H1 (cell line): ENCODE data around the gene RAB3C. TPM values are rescaled to one million over a fixed set of nuclear protein-coding genes. Genes with fewer than 3 reads are reported as not detected.

Experiments used
- CTCF ChIA-PET: fragments of 300-600 bp; sonication (Branson Sonifier 250); formaldehyde crosslinking; loops from one replicate; lab custom pipeline; 2021; ENCODE audit not compliant: partially characterized antibody; lab: Charles Lee
- POLR2A ChIA-PET: fragments of 300-600 bp; sonication (Branson Sonifier 250); formaldehyde crosslinking; loops from one replicate; lab custom pipeline; 2021; ENCODE audit warnings: inconsistent platforms; ENCODE audit not compliant: partially characterized antibody; lab: Charles Lee
- DNase-seq, 2 experiments: peaks; one replicate each; pipeline versions ENCODE4 v3.0.0 to v3.0.0-alpha.2; 2010 to 2022; ENCODE audit warnings: low spot score in 2 of 2, low read depth in 1 of 2, mixed read lengths in 1 of 2
- FAIRE-seq: peaks from 2 replicates; lab custom pipeline; 2011; peaks lifted over from hg19 to GRCh38; lab: Jason Lieb, UNC
- H2AFZ ChIP-seq: 2 replicates; pipeline ENCODE4 v1.8.1; 2012; ENCODE audit warnings: low read length, inconsistent platforms
- H2AK5ac ChIP-seq: 2 replicates; pipeline ENCODE4 v1.6.1; 2013; ENCODE audit warnings: low read depth, low read length
- H2BK120ac ChIP-seq: replicated peaks from 2 replicates; pipeline ENCODE3; 2013; ENCODE audit warnings: low read depth, low read length, inconsistent platforms
- H2BK12ac ChIP-seq: 2 replicates; pipeline ENCODE4 v1.6.1; 2013; ENCODE audit warnings: low read depth, low read length
- H2BK15ac ChIP-seq: 2 replicates; pipeline ENCODE4 v1.6.1; 2013; ENCODE audit warnings: low read length
- H2BK20ac ChIP-seq: 2 replicates; pipeline ENCODE4 v1.6.1; 2013; ENCODE audit warnings: low read length
- H2BK5ac ChIP-seq: 2 replicates; pipeline ENCODE4 v1.6.1; 2013; ENCODE audit warnings: low read depth, low read length
- H3K14ac ChIP-seq: 2 replicates; pipeline ENCODE4 v1.6.1; 2013; ENCODE audit warnings: inconsistent platforms; ENCODE audit not compliant: insufficient read length
- H3K18ac ChIP-seq: 2 replicates; pipeline ENCODE4 v1.6.1; 2013; ENCODE audit warnings: low read length; ENCODE audit errors: extremely low read depth
- H3K23ac ChIP-seq: 2 replicates; pipeline ENCODE4 v1.6.1; 2013; ENCODE audit warnings: inconsistent platforms; ENCODE audit not compliant: insufficient read length
- H3K23me2 ChIP-seq: 2 replicates; pipeline ENCODE4 v1.6.1; 2013; ENCODE audit warnings: low read depth, low read length
- H3K27ac ChIP-seq: 2 replicates; pipeline ENCODE4 v1.6.1; 2011; ENCODE audit warnings: low read depth, low read length, inconsistent platforms
- H3K27me3 ChIP-seq, 4 experiments: replicated peaks in 1 of 4; 1 replicate in 1 of 4; 2 replicates in 3 of 4; pipeline versions ENCODE4 v1.6.1 to v1.8.1; 2011 to 2013; ENCODE audit warnings: low read length in 3 of 4, mild to moderate bottlenecking in 3 of 4, inconsistent platforms in 2 of 4, mixed read lengths in 2 of 4, moderate library complexity in 1 of 4; ENCODE audit not compliant: control insufficient read depth in 3 of 4, insufficient read depth in 3 of 4; ENCODE audit errors: extremely low read depth in 1 of 4
- H3K36me3 ChIP-seq, 4 experiments: 2 replicates each; pipeline versions ENCODE4 v1.6.1 to v1.8.1; 2011 to 2013; ENCODE audit warnings: mild to moderate bottlenecking in 4 of 4, low read length in 3 of 4, moderate library complexity in 2 of 4, control low read depth in 1 of 4, inconsistent platforms in 1 of 4; ENCODE audit not compliant: insufficient read depth in 4 of 4, control insufficient read depth in 2 of 4
- H3K4ac ChIP-seq: replicated peaks from 2 replicates; pipeline ENCODE3; 2013; ENCODE audit warnings: low read length, low read depth, mixed read lengths, inconsistent platforms; ENCODE audit not compliant: insufficient read length
- H3K4me1 ChIP-seq, 4 experiments: replicated peaks in 1 of 4; 1 replicate in 1 of 4; 2 replicates in 3 of 4; pipeline versions ENCODE4 v1.6.1 to v1.8.1; 2011 to 2013; ENCODE audit warnings: low read length in 3 of 4, inconsistent platforms in 2 of 4, mixed read lengths in 1 of 4; ENCODE audit not compliant: insufficient read depth in 4 of 4, control insufficient read depth in 3 of 4
- H3K4me2 ChIP-seq, 2 experiments: 2 replicates each; pipeline versions ENCODE4 v1.6.1 to v1.8.1; 2011 to 2013; ENCODE audit warnings: low read depth in 2 of 2, low read length in 2 of 2, control low read depth in 1 of 2, inconsistent platforms in 1 of 2, mild to moderate bottlenecking in 1 of 2; ENCODE audit not compliant: insufficient read depth in 1 of 2
- H3K4me3 ChIP-seq, 4 experiments: fragments of 200-600, 300-600 bp in 1 of 4; sonication (generic), shearing (Covaris generic), sonication (Bioruptor Twin) in 1 of 4; 2 replicates each; pipeline versions ENCODE4 v1.5.1 to v1.8.1; 2011 to 2016; ENCODE audit warnings: low read length in 4 of 4, low read depth in 3 of 4, control low read depth in 2 of 4, inconsistent platforms in 2 of 4, mild to moderate bottlenecking in 2 of 4, mixed read lengths in 1 of 4, moderate library complexity in 1 of 4; ENCODE audit not compliant: insufficient read depth in 2 of 4; ENCODE audit errors: extremely low read depth in 1 of 4
- H3K56ac ChIP-seq: replicated peaks from 2 replicates; pipeline ENCODE3; 2013; ENCODE audit warnings: low read depth, mild to moderate bottlenecking, mixed read lengths, low read length, inconsistent platforms; ENCODE audit not compliant: insufficient read length
- H3K79me1 ChIP-seq: 2 replicates; pipeline ENCODE4 v1.6.1; 2013; ENCODE audit warnings: low read depth, low read length, control low read depth
- H3K79me2 ChIP-seq, 2 experiments: 2 replicates each; pipeline versions ENCODE4 v1.6.1 to v1.8.1; 2012 to 2013; ENCODE audit warnings: low read length in 2 of 2, mild to moderate bottlenecking in 2 of 2, inconsistent platforms in 1 of 2; ENCODE audit not compliant: insufficient read depth in 2 of 2, control insufficient read depth in 1 of 2
- H3K9ac ChIP-seq, 4 experiments: replicated peaks in 1 of 4; 1 replicate in 1 of 4; 2 replicates in 3 of 4; pipeline versions ENCODE4 v1.6.1 to v1.8.1; 2011 to 2013; ENCODE audit warnings: low read depth in 3 of 4, low read length in 3 of 4, control low read depth in 2 of 4, mild to moderate bottlenecking in 2 of 4, moderate library complexity in 2 of 4, inconsistent platforms in 1 of 4; ENCODE audit errors: extremely low read depth in 1 of 4
- H3K9me3 ChIP-seq, 2 experiments: 2 replicates each; pipeline versions ENCODE4 v1.6.1 to v1.8.1; 2012 to 2013; ENCODE audit warnings: mild to moderate bottlenecking in 2 of 2, moderate library complexity in 2 of 2, control low read depth in 1 of 2, inconsistent platforms in 1 of 2, low read depth in 1 of 2, low read length in 1 of 2, mixed read lengths in 1 of 2; ENCODE audit not compliant: insufficient read depth in 2 of 2
- H4K20me1 ChIP-seq, 2 experiments: replicated peaks in 1 of 2; 2 replicates each; pipeline versions ENCODE3 to v1.8.1; 2011 to 2013; ENCODE audit warnings: inconsistent platforms in 2 of 2, low read length in 2 of 2, mild to moderate bottlenecking in 1 of 2; ENCODE audit not compliant: insufficient read depth in 2 of 2, control insufficient read depth in 1 of 2
- H4K5ac ChIP-seq: 2 replicates; pipeline ENCODE4 v1.6.1; 2013; ENCODE audit warnings: low read length, low read depth, mixed read lengths, inconsistent platforms; ENCODE audit not compliant: insufficient read length
- H4K8ac ChIP-seq: 2 replicates; pipeline ENCODE4 v1.8.0; 2013; ENCODE audit warnings: mild to moderate bottlenecking, moderate library complexity, low read length, inconsistent platforms; ENCODE audit not compliant: insufficient read depth; ENCODE audit errors: extremely low read depth
- H4K91ac ChIP-seq: replicated peaks from 2 replicates; pipeline ENCODE3; 2013; ENCODE audit warnings: low read length, mixed read lengths, inconsistent platforms; ENCODE audit not compliant: insufficient read length
- GABPA ChIP-seq: IDR thresholded peaks from 2 replicates; pipeline ENCODE4 v1.6.1; 2011; ENCODE audit warnings: mild to moderate bottlenecking, low read length, moderate library complexity, borderline replicate concordance; ENCODE audit not compliant: insufficient read depth
- MAFK ChIP-seq: IDR thresholded peaks from 2 replicates; pipeline ENCODE4 v1.6.1; 2012; ENCODE audit warnings: low read depth, mild to moderate bottlenecking, improper control_type of control experiment, low read length
- RBBP5 ChIP-seq: IDR thresholded peaks from 2 replicates; pipeline ENCODE4 v1.7.1; 2012; ENCODE audit warnings: low read depth, mild to moderate bottlenecking, inconsistent platforms, low read length, moderate library complexity, borderline replicate concordance
- SIX5 ChIP-seq: IDR thresholded peaks from 2 replicates; pipeline ENCODE4 v1.6.1; 2011; ENCODE audit warnings: mild to moderate bottlenecking, low read depth, low read length
- WGBS, 2 experiments: shearing (Covaris generic) in 1 of 2; methylation state at CpG; one replicate each; pipeline versions ENCODE4 v1.1.6 to v1.1.7; 2013 to 2015; ENCODE audit warnings: low lambda C conversion rate in 2 of 2, mixed read lengths in 2 of 2, inconsistent platforms in 1 of 2, low coverage in 1 of 2, missing lambda C conversion rate in 1 of 2; ENCODE audit not compliant: insufficient replicate concordance in 2 of 2, insufficient coverage in 1 of 2, insufficient read length in 1 of 2; ENCODE audit errors: extremely low coverage in 1 of 2, missing lambda C conversion rate in 1 of 2; 5-methylcytosine and 5-hydroxymethylcytosine counted together
- polyA plus RNA-seq, 7 experiments: library from polyadenylated mRNA; depleted of rRNA in 3 of 7; stranded (reverse) in 5 of 7; unstranded in 2 of 7; fragments of >200 nt in 5 of 7; fragments of 200-250 nt in 2 of 7; gene quantifications; 1 replicate in 5 of 7; 2 replicates in 1 of 7; 4 replicates in 1 of 7; pipeline versions ENCODE4 v1.2.1 to v1.2.3, GENCODE V29; 2011 to 2013; ENCODE audit warnings: missing spikeins in 2 of 7, mixed read lengths in 2 of 7
- total RNA-seq: library from RNA; stranded (reverse); fragmentation: NEBNext Ultra II Directional; extraction: Animal tissue kit (Norgen Biotek cat#: 25700); gene quantifications from 2 replicates; pipeline ENCODE4 v1.2.1, GENCODE V29; 2021
- TF ChIP-seq, protein P1 (sequence below): IDR thresholded peaks from 2 replicates; pipeline ENCODE4 v1.6.1; 2012; ENCODE audit warnings: low read length, inconsistent platforms

RAB3C gene
- total and polyA plus RNA-seq, 2 of the 8 experiments (the other 6 are each of a cell fraction or from before 2014, with no cell fraction given), result 14.7 to 18.3 TPM

DNA sequence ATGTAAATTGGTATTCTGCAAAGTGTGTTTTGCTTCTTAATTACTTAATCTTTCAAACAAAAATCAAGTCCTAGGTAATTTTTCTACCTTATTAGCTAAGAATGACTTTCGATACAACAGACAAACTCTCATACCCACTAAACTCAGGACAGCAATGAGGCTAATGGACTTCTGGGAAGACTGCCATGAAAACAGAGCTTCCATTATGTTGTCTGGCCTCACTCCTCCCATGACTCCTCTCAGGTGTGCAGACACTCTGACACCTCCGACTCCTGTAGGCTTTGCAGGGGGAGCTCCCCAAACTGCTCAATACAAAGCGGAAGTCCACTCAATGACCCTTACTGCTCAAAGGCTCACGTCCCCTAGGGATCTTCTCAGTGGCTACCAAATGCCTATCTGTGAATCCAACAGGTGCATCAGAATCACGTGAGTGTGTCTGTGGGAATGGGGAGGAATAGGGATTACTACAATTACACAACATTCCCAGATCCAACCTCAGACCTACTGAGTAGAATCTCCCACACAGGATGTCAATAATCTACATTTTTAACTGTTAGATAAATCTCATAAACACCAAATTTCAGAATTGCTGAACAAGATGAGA is 289.9 kb downstream of the RAB3C start:
- Histone ChIP-seq H2BK12ac (no peak overlapping the region), H3K36me3 (no peaks in the 10 kb centered on the region), H2BK120ac (no peak overlapping the region), H3K79me1 (no peaks in the 10 kb centered on the region), H3K4me3 (no peak overlapping the region), H3K4me2 (no peak overlapping the region), H3K9ac (no peak overlapping the region), H2BK20ac (no peak overlapping the region), H2BK5ac (no peak overlapping the region), H3K18ac (no peak overlapping the region), H3K23me2 (no peaks in the 10 kb centered on the region), H2AFZ (no peak overlapping the region), H2AK5ac (no peak overlapping the region), H3K4me1 (no peaks in the 10 kb centered on the region), H3K14ac (no peak overlapping the region), H4K91ac (no peak overlapping the region), H4K5ac (no peak overlapping the region), H3K27me3 (no peaks in the 10 kb centered on the region), H4K8ac (no peak overlapping the region), H3K23ac (no peak overlapping the region), H3K9me3 (no peaks in the 10 kb centered on the region), H3K79me2 (no peaks in the 10 kb centered on the region), H3K56ac (no peak overlapping the region), H2BK15ac (no peak overlapping the region), H4K20me1 (no peaks in the 10 kb centered on the region), H3K27ac (no peak overlapping the region), H3K4ac (no peak overlapping the region)
- CTCF ChIA-PET, result interaction anchor here (0.5 to 2.8 kb wide), 16 partner anchors 8 to 713 kb away, joined by 3 to 24 read pairs (median 4); no protein-coding TSS in a partner anchor
- DNase-seq, result no peak
- TF ChIP-seq SIX5 (no peak), RBBP5 (no peak), GABPA (no peak), MAFK (no peak)
- TF ChIP-seq, protein P1, sequence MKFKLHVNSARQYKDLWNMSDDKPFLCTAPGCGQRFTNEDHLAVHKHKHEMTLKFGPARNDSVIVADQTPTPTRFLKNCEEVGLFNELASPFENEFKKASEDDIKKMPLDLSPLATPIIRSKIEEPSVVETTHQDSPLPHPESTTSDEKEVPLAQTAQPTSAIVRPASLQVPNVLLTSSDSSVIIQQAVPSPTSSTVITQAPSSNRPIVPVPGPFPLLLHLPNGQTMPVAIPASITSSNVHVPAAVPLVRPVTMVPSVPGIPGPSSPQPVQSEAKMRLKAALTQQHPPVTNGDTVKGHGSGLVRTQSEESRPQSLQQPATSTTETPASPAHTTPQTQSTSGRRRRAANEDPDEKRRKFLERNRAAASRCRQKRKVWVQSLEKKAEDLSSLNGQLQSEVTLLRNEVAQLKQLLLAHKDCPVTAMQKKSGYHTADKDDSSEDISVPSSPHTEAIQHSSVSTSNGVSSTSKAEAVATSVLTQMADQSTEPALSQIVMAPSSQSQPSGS, result no peak
- 86% methylated on average over 5 of the region's 5 CpGs; no CpG with 5 or more reads in 1 of the 2 experiments for WGBS, 2 experiments
- no peak for FAIRE-seq
- POLR2A ChIA-PET, result interaction anchor here (1.0 kb wide), 1 partner anchor 9 kb away, joined by 3 read pairs; no protein-coding TSS in a partner anchor
